ENCODE data around the gene ACVRL1. TPM values are rescaled to one million over a fixed set of nuclear protein-coding genes. Genes with fewer than 3 reads are reported as not detected.

ACVRL1 gene
- total and polyA plus RNA-seq, 7 donors: 12.5 to 113 (median 64.0) TPM

DNA sequence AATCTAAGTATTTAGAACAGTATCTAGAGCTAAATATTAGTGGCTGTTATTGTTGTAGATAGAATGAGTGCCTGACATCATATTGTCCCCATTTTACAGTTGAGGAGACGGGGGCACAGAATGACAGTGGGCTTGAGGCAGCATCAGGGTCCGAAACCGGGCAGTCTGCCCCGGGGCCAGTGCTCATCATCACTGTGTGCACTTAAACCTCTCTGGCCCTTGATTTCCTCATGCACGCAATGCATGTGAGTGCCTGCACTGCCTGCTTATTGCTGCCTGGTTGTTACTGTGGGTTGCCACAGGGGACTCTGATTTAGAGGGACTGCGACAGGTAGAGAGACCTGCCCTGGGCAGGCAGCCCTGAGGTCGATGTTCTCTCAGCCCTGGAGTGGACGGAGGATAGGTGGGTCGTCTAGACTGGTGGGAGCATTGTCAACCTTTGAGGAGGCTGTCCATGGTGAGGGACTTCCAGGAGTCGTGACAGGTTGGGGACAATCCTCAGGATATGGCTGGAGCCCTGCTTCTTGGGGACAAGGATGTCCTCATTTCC, 9.8 kb downstream of the ACVRL1 start:
- no peaks in the 10 kb centered on the region for H3K9me3 ChIP-seq
- H3K27me3 ChIP-seq: peaks cover 0 to 7% (median 0%) of the 10 kb centered on the region in 3 donors
- H3K4me3 ChIP-seq: no peak overlapping the region
- TF ChIP-seq POLR2AphosphoS5 (IDR thresholded peaks at IDR 0.05) (no peak), EP300 (IDR thresholded peaks at IDR 0.05) (no peak), POLR2A (IDR thresholded peaks at IDR 0.05) (no peak)
- TF ChIP-seq, protein P1, sequence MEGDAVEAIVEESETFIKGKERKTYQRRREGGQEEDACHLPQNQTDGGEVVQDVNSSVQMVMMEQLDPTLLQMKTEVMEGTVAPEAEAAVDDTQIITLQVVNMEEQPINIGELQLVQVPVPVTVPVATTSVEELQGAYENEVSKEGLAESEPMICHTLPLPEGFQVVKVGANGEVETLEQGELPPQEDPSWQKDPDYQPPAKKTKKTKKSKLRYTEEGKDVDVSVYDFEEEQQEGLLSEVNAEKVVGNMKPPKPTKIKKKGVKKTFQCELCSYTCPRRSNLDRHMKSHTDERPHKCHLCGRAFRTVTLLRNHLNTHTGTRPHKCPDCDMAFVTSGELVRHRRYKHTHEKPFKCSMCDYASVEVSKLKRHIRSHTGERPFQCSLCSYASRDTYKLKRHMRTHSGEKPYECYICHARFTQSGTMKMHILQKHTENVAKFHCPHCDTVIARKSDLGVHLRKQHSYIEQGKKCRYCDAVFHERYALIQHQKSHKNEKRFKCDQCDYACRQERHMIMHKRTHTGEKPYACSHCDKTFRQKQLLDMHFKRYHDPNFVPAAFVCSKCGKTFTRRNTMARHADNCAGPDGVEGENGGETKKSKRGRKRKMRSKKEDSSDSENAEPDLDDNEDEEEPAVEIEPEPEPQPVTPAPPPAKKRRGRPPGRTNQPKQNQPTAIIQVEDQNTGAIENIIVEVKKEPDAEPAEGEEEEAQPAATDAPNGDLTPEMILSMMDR (IDR thresholded peaks at IDR 0.05): no peak
- no peak overlapping the region for H3K27ac ChIP-seq
- peaks cover 0 to 11% (median 7%) of the 10 kb centered on the region in 4 donors for H3K4me1 ChIP-seq
- peaks cover 0 to 9% (median 0%) of the 10 kb centered on the region in 4 donors for H3K36me3 ChIP-seq
- no peak for DNase-seq
- 91 to 92% methylated on average over 10 of the region's 10 CpGs for WGBS, 2 donors
- intact Hi-C loops (cut with DNase I): no loop called here

DNA sequence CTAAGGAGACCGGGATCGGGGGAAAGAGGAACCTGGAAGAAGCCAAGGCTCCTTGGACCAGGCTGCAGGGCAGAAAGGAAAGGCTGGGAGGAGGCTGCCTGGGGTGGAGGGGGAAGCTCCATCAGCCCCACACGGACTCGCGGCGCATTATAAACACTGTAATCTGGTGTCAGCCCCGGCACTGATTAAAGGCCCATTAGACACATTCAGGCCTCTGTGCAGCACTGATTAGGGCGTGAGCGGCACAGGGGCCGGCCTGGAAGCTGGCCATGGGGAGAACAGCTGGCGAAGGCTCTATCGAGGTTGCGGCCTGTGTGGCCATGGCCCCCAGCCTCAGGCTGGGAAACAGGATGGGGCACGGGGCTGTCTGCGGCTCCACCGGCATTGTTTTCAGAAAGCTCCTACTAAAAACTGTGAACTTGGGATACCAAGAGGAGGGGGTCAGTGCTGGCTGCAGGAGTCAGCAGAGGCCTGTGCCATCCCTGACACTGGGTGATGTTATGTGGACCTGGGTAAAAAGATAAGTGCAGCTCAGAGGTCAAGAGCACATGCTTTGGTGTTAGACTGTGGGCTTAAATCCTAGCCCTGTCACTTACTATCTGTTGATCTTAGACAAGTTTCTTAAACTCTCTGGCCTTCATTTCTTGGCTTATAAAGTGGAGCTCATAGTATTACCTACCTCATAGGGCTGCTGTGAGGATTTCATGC, 10.6 kb downstream of the ACVRL1 start:
- H3K4me3 ChIP-seq: no peak overlapping the region
- peaks cover 0 to 15% (median 6%) of the 10 kb centered on the region in 4 donors for H3K4me1 ChIP-seq
- DNase-seq: peak; percentile 39
- intact Hi-C loops (cut with DNase I): no loop called here
- H3K9me3 ChIP-seq: no peaks in the 10 kb centered on the region
- WGBS, 2 donors: 72 to 74% methylated on average over 16 of the region's 16 CpGs
- H3K27me3 ChIP-seq: peaks cover 0 to 4% (median 0%) of the 10 kb centered on the region in 3 donors
- peaks cover 0 to 9% (median 0%) of the 10 kb centered on the region in 4 donors for H3K36me3 ChIP-seq
- TF ChIP-seq, protein P1 (IDR thresholded peaks at IDR 0.05): no peak
- no peak for TF ChIP-seq POLR2AphosphoS5 (IDR thresholded peaks at IDR 0.05)
- no peak for TF ChIP-seq EP300 (IDR thresholded peaks at IDR 0.05)
- TF ChIP-seq POLR2A (IDR thresholded peaks at IDR 0.05): no peak
- H3K27ac ChIP-seq: peak overlapping the region in 1 of 4 donors; percentile 34

DNA sequence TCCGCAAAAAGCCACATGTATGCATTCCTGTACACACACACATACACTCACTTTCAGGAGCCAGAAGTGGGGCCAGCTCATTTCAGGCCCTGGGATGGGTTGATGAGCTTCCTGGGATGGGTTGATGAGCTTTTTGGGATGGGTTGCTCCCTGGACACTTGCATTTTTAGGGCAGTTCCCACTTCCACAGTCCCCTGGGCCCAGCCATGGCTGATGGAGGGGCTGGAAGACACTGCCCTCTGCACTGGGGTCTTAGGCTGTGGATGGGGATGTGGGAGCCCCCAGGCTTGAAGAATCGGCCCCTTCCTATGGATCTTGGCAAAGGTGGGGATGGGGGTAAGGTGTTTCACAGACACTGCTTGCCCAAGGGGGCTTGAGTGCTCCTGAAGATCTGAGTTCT, 12.7 kb downstream of the ACVRL1 start:
- Histone ChIP-seq H3K4me1 (peaks cover 0 to 12% (median 10%) of the 10 kb centered on the region in 4 donors), H3K27ac (no peak overlapping the region), H3K27me3 (peaks cover 0 to 10% (median 0%) of the 10 kb centered on the region in 3 donors), H3K4me3 (no peak overlapping the region), H3K9me3 (no peaks in the 10 kb centered on the region), H3K36me3 (peaks cover 0 to 9% (median 0%) of the 10 kb centered on the region in 4 donors)
- peak; percentile 52 for DNase-seq
- intact Hi-C loops (cut with DNase I): no loop called here
- TF ChIP-seq, protein P1 (IDR thresholded peaks at IDR 0.05): no peak
- TF ChIP-seq EP300 (IDR thresholded peaks at IDR 0.05) (no peak), POLR2A (IDR thresholded peaks at IDR 0.05) (no peak), POLR2AphosphoS5 (IDR thresholded peaks at IDR 0.05) (no peak)
- 88 to 91% methylated on average over 2 of the region's 2 CpGs for WGBS, 2 donors

DNA sequence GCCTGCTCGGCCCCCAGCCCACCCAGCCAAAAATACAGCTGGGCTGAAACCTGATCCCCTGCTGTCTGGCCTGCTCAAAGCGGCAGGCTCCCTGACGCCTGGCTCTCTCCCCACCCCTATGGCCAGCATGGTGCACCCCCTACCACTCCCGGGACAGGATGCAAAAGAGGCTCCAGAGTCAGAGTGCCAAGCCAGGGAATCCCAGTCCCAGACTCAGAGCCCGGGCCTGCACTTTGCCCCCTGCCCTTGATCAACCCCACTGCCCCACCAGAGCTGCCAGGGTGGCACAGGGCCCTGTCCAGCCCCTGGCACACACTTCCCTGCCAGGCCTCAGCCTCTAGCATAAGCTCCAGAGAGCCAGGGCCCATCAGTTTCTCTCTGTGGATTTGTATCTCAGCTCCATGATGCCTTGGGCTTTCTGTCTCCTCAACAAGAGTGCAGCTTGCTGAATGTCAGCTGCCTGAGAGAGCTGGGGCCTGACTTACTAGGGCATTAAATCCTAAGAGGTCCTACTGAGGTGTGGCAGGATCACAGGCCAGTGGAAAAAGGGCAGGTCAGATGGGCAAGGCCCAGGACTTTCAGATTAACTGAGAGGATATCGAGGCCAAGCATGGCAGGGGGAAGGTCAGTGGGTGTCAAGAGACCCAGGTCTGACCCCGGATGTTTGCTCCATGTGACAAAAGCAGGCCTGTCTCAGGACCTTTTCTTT, 13.9 kb downstream of the ACVRL1 start:
- intact Hi-C loops (cut with DNase I): no loop called here
- DNase-seq: peak; percentile 51
- WGBS, 2 donors: 73 to 76% methylated on average over 7 of the region's 7 CpGs
- TF ChIP-seq POLR2AphosphoS5 (IDR thresholded peaks at IDR 0.05) (no peak), EP300 (IDR thresholded peaks at IDR 0.05) (no peak), POLR2A (IDR thresholded peaks at IDR 0.05) (no peak)
- TF ChIP-seq, protein P1 (IDR thresholded peaks at IDR 0.05): no peak
- Histone ChIP-seq H3K36me3 (peaks cover 0 to 2% (median 0%) of the 10 kb centered on the region in 4 donors), H3K27ac (no peak overlapping the region), H3K9me3 (no peaks in the 10 kb centered on the region), H3K27me3 (peaks cover 0 to 10% (median 0%) of the 10 kb centered on the region in 3 donors), H3K4me1 (peaks cover 0 to 12% (median 10%) of the 10 kb centered on the region in 4 donors), H3K4me3 (no peak overlapping the region)
